Measurements from ENCODE around the gene GRN. TPM values are rescaled to one million over a fixed set of nuclear protein-coding genes. Genes with fewer than 3 reads are reported as not detected.

The GRN gene
- total and polyA plus RNA-seq, 2 of the 13 experiments (the other 11 are each of a cell fraction or from before 2014, with no cell fraction given) = 86.6 to 143 TPM

DNA sequence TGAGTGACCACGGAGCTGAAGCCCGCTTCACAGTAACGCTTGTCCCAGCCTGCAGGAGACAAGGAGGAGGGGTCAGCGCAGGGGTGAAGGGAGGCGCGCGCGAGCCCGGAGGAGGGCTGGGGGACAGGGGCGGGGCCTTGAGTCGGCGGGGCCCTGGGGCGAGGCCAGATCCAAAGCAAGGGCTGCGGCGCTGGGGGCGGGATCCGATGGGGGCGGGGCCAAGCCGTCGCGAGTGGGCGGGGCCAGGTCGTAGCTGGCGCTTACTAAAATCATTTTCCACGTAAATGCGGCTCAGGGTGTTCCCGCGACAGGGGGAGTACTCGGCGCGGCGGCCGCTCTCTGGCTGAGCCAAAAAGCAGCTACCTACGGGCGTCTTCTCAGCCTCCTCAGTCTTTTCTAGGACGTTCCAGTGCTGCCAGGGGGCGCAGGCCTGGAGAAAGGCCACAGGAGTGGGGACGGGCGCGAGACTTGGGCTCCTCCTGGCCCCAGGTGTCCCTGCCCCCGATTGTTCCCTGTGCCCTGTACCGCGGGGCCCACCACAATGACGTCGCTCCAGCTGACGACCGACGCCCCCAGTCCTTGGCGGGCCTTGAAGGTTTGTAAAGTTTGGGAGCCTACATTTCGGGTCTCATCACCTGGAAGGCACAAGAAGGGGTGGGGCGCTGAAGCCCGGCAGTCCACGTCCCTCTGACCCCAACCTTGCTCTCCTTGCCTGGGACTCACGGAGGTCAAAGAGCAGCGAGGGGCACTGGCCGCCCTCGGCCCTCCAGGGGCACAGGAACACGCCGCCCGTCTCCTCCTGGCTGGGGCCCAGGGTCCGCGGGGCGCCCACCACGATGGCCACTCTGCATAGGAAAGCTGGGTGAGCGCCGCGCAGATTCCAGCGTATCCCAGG lies 40.4 kb downstream of the GRN start (continued):
- TF ChIP-seq, protein P1, sequence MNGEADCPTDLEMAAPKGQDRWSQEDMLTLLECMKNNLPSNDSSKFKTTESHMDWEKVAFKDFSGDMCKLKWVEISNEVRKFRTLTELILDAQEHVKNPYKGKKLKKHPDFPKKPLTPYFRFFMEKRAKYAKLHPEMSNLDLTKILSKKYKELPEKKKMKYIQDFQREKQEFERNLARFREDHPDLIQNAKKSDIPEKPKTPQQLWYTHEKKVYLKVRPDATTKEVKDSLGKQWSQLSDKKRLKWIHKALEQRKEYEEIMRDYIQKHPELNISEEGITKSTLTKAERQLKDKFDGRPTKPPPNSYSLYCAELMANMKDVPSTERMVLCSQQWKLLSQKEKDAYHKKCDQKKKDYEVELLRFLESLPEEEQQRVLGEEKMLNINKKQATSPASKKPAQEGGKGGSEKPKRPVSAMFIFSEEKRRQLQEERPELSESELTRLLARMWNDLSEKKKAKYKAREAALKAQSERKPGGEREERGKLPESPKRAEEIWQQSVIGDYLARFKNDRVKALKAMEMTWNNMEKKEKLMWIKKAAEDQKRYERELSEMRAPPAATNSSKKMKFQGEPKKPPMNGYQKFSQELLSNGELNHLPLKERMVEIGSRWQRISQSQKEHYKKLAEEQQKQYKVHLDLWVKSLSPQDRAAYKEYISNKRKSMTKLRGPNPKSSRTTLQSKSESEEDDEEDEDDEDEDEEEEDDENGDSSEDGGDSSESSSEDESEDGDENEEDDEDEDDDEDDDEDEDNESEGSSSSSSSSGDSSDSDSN (CRISPR knock-in tag; IDR thresholded peaks at IDR 0.05) = peak; percentile 45; the same call in 1 of the 2 replicates
- TF ChIP-seq SYNCRIP (IDR thresholded peaks at IDR 0.05; ENCODE audit: insufficient read depth, low read depth, low read length) (no peak), ZNF383 (CRISPR knock-in tag; IDR thresholded peaks at IDR 0.05; ENCODE audit: borderline replicate concordance) (no peak), ZNF589 (CRISPR knock-in tag; conservative IDR thresholded peaks at IDR 0.05) (0 out of 2 replicates have a peak, but pooled peaks have one; percentile 59), MTF2 (CRISPR knock-in tag; IDR thresholded peaks at IDR 0.05; ENCODE audit: borderline replicate concordance) (0 out of 2 replicates have a peak, but pooled peaks have one; percentile 14), POGZ (CRISPR knock-in tag; IDR thresholded peaks at IDR 0.05) (no peak), ZC3H4 (CRISPR knock-in tag; IDR thresholded peaks at IDR 0.05; ENCODE audit: borderline replicate concordance) (no peak), ZNF430 (CRISPR knock-in tag; IDR thresholded peaks at IDR 0.05) (0 out of 2 replicates have a peak, but pooled peaks have one; percentile 35), MEIS2 (CRISPR knock-in tag; IDR thresholded peaks at IDR 0.05) (peak; percentile 18; the same call in 1 of the 2 replicates), ATM (IDR thresholded peaks at IDR 0.05; ENCODE audit: borderline replicate concordance) (no peak), TRIM24 (CRISPR knock-in tag; IDR thresholded peaks at IDR 0.05) (no peak), HOXA3 (CRISPR knock-in tag; IDR thresholded peaks at IDR 0.05) (no peak), EZH2 (conservative IDR thresholded peaks at IDR 0.05; ENCODE audit: low read depth, low read length) (0 out of 2 replicates have a peak, but pooled peaks have one; percentile 3)
- TF ChIP-seq, protein P2, sequence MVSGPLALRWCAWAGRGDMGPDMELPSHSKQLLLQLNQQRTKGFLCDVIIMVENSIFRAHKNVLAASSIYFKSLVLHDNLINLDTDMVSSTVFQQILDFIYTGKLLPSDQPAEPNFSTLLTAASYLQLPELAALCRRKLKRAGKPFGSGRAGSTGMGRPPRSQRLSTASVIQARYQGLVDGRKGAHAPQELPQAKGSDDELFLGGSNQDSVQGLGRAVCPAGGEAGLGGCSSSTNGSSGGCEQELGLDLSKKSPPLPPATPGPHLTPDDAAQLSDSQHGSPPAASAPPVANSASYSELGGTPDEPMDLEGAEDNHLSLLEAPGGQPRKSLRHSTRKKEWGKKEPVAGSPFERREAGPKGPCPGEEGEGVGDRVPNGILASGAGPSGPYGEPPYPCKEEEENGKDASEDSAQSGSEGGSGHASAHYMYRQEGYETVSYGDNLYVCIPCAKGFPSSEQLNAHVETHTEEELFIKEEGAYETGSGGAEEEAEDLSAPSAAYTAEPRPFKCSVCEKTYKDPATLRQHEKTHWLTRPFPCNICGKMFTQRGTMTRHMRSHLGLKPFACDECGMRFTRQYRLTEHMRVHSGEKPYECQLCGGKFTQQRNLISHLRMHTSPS (CRISPR knock-in tag; IDR thresholded peaks at IDR 0.05; ENCODE audit: low read depth) = peak; percentile 43; the same call in 1 of the 2 replicates
- TF ChIP-seq, protein P3, sequence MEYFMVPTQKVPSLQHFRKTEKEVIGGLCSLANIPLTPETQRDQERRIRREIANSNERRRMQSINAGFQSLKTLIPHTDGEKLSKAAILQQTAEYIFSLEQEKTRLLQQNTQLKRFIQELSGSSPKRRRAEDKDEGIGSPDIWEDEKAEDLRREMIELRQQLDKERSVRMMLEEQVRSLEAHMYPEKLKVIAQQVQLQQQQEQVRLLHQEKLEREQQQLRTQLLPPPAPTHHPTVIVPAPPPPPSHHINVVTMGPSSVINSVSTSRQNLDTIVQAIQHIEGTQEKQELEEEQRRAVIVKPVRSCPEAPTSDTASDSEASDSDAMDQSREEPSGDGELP (IDR thresholded peaks at IDR 0.05; ENCODE audit: borderline replicate concordance, low read depth) = peak; percentile 67; the same call in 1 of the 2 replicates
- TF ChIP-seq, protein P4, sequence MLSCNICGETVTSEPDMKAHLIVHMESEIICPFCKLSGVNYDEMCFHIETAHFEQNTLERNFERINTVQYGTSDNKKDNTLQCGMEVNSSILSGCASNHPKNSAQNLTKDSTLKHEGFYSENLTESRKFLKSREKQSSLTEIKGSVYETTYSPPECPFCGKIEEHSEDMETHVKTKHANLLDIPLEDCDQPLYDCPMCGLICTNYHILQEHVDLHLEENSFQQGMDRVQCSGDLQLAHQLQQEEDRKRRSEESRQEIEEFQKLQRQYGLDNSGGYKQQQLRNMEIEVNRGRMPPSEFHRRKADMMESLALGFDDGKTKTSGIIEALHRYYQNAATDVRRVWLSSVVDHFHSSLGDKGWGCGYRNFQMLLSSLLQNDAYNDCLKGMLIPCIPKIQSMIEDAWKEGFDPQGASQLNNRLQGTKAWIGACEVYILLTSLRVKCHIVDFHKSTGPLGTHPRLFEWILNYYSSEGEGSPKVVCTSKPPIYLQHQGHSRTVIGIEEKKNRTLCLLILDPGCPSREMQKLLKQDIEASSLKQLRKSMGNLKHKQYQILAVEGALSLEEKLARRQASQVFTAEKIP (CRISPR knock-in tag; IDR thresholded peaks at IDR 0.05; ENCODE audit: borderline replicate concordance) = no peak
- TF ChIP-seq, protein P5, sequence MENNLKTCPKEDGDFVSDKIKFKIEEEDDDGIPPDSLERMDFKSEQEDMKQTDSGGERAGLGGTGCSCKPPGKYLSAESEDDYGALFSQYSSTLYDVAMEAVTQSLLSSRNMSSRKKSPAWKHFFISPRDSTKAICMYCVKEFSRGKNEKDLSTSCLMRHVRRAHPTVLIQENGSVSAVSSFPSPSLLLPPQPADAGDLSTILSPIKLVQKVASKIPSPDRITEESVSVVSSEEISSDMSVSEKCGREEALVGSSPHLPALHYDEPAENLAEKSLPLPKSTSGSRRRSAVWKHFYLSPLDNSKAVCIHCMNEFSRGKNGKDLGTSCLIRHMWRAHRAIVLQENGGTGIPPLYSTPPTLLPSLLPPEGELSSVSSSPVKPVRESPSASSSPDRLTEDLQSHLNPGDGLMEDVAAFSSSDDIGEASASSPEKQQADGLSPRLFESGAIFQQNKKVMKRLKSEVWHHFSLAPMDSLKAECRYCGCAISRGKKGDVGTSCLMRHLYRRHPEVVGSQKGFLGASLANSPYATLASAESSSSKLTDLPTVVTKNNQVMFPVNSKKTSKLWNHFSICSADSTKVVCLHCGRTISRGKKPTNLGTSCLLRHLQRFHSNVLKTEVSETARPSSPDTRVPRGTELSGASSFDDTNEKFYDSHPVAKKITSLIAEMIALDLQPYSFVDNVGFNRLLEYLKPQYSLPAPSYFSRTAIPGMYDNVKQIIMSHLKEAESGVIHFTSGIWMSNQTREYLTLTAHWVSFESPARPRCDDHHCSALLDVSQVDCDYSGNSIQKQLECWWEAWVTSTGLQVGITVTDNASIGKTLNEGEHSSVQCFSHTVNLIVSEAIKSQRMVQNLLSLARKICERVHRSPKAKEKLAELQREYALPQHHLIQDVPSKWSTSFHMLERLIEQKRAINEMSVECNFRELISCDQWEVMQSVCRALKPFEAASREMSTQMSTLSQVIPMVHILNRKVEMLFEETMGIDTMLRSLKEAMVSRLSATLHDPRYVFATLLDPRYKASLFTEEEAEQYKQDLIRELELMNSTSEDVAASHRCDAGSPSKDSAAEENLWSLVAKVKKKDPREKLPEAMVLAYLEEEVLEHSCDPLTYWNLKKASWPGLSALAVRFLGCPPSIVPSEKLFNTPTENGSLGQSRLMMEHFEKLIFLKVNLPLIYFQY (CRISPR knock-in tag; IDR thresholded peaks at IDR 0.05; ENCODE audit: borderline replicate concordance) = no peak
